H9 (cell line): ENCODE results near the gene ZNF853. TPM values are rescaled to one million over a fixed set of nuclear protein-coding genes. Genes with fewer than 3 reads are reported as not detected.

ENCODE experiments used
- DNase-seq: peaks from one replicate; pipeline ENCODE4 v3.0.0-alpha.2; 2017
- H2AFZ ChIP-seq: one replicate; pipeline ENCODE4 v1.6.1; 2013; ENCODE audit warnings: mild to moderate bottlenecking, low read length, control low read depth, moderate library complexity
- H2AK5ac ChIP-seq: 2 replicates; pipeline ENCODE4 v1.6.1; 2013; ENCODE audit warnings: low read length, control low read depth, mixed read lengths; ENCODE audit not compliant: insufficient read length
- H2BK120ac ChIP-seq: one replicate; pipeline ENCODE4 v1.6.1; 2013; ENCODE audit warnings: low read depth, mild to moderate bottlenecking, low read length, control low read depth, inconsistent platforms; ENCODE audit not compliant: poor library complexity, severe bottlenecking
- H2BK12ac ChIP-seq: 2 replicates; pipeline ENCODE4 v1.6.1; 2013; ENCODE audit warnings: low read length, control low read depth, mixed read lengths, low read depth; ENCODE audit not compliant: insufficient read length
- H2BK15ac ChIP-seq: 2 replicates; pipeline ENCODE4 v1.6.1; 2013; ENCODE audit warnings: low read depth, low read length, control low read depth
- H2BK20ac ChIP-seq: one replicate; pipeline ENCODE4 v1.6.1; 2013; ENCODE audit warnings: low read depth, mild to moderate bottlenecking, low read length, control low read depth, inconsistent platforms; ENCODE audit not compliant: poor library complexity, severe bottlenecking
- H2BK5ac ChIP-seq: 2 replicates; pipeline ENCODE4 v1.6.1; 2013; ENCODE audit warnings: low read length, control low read depth, mixed read lengths; ENCODE audit not compliant: insufficient read length
- H3K14ac ChIP-seq: 2 replicates; pipeline ENCODE4 v1.6.1; 2013; ENCODE audit warnings: low read length, control low read depth; ENCODE audit not compliant: insufficient read depth
- H3K18ac ChIP-seq: 2 replicates; pipeline ENCODE4 v1.6.1; 2013; ENCODE audit warnings: low read depth, mild to moderate bottlenecking, mixed read lengths, low read length, control low read depth; ENCODE audit not compliant: insufficient read length
- H3K23ac ChIP-seq: 2 replicates; pipeline ENCODE4 v1.6.1; 2013; ENCODE audit warnings: low read length, control low read depth, mixed read lengths, low read depth; ENCODE audit not compliant: insufficient read length
- H3K23me2 ChIP-seq: 2 replicates; pipeline ENCODE4 v1.6.1; 2013; ENCODE audit warnings: low read depth, mild to moderate bottlenecking, mixed read lengths, low read length, control low read depth; ENCODE audit not compliant: insufficient read length, poor library complexity, severe bottlenecking
- H3K27ac ChIP-seq: 2 replicates; pipeline ENCODE4 v1.5.1; 2013; ENCODE audit warnings: low read length, control low read depth, mixed read lengths, low read depth; ENCODE audit not compliant: insufficient read length
- H3K27me3 ChIP-seq: 2 replicates; pipeline ENCODE4 v1.6.1; 2013; ENCODE audit warnings: low read length, control low read depth, inconsistent platforms; ENCODE audit not compliant: insufficient read depth
- H3K4ac ChIP-seq: 2 replicates; pipeline ENCODE4 v1.6.1; 2013; ENCODE audit warnings: low read depth, mild to moderate bottlenecking, control low read depth, inconsistent platforms, low read length, moderate library complexity
- H3K4me1 ChIP-seq: 2 replicates; pipeline ENCODE4 v1.6.1; 2013; ENCODE audit warnings: low read length, control low read depth, inconsistent platforms; ENCODE audit not compliant: insufficient read depth
- H3K4me2 ChIP-seq: 2 replicates; pipeline ENCODE4 v1.6.1; 2013; ENCODE audit warnings: low read length, control low read depth, mixed read lengths; ENCODE audit not compliant: insufficient read length, insufficient read depth
- H3K56ac ChIP-seq: 2 replicates; pipeline ENCODE4 v1.6.1; 2013; ENCODE audit warnings: low read depth, mild to moderate bottlenecking, mixed read lengths, low read length, control low read depth; ENCODE audit not compliant: insufficient read length
- H3K79me1 ChIP-seq: 2 replicates; pipeline ENCODE4 v1.6.1; 2013; ENCODE audit warnings: low read depth, mild to moderate bottlenecking, moderate library complexity, low read length, control low read depth, inconsistent platforms; ENCODE audit not compliant: insufficient read depth, poor library complexity, severe bottlenecking
- H3K79me2 ChIP-seq: 2 replicates; pipeline ENCODE4 v1.6.1; 2013; ENCODE audit warnings: low read length, control low read depth, inconsistent platforms; ENCODE audit not compliant: insufficient read depth
- H3K9ac ChIP-seq: 2 replicates; pipeline ENCODE4 v1.6.1; 2013; ENCODE audit warnings: low read length, control low read depth, mixed read lengths; ENCODE audit not compliant: insufficient read length; ENCODE audit errors: extremely low read depth
- H3K9me3 ChIP-seq: one replicate; pipeline ENCODE4 v1.6.1; 2013; ENCODE audit warnings: low read depth, low read length, inconsistent platforms; ENCODE audit not compliant: control insufficient read depth
- H3T11ph ChIP-seq: one replicate; pipeline ENCODE4 v1.6.1; 2013; ENCODE audit warnings: mild to moderate bottlenecking, low read length, control low read depth, inconsistent platforms
- H4K20me1 ChIP-seq: one replicate; pipeline ENCODE4 v1.6.1; 2013; ENCODE audit not compliant: control insufficient read depth, insufficient read length, insufficient read depth
- H4K5ac ChIP-seq: 2 replicates; pipeline ENCODE4 v1.6.1; 2013; ENCODE audit warnings: low read depth, mild to moderate bottlenecking, mixed read lengths, low read length, control low read depth; ENCODE audit not compliant: insufficient read length
- H4K8ac ChIP-seq: replicated peaks from 2 replicates; pipeline ENCODE4 v1.6.1; 2013; ENCODE audit warnings: low read length, control low read depth, mixed read lengths, low read depth; ENCODE audit not compliant: insufficient read length
- H4K91ac ChIP-seq: 2 replicates; pipeline ENCODE4 v1.6.1; 2013; ENCODE audit warnings: low read depth, mild to moderate bottlenecking, moderate library complexity, mixed read lengths, low read length, control low read depth; ENCODE audit not compliant: insufficient read length
- H3K27ac Mint-ChIP-seq, 3 experiments: 2 replicates in 2 of 3; 3 replicates in 1 of 3; pipeline ENCODE4 v1.8.0; 2020 to 2021; ENCODE audit warnings: mixed read lengths in 3 of 3, mild to moderate bottlenecking in 1 of 3, moderate library complexity in 1 of 3
- H3K27me3 Mint-ChIP-seq: 2 replicates; pipeline ENCODE4 v1.8.0; 2021; ENCODE audit warnings: low read depth, mild to moderate bottlenecking, moderate library complexity, mixed read lengths
- H3K36me3 Mint-ChIP-seq, 3 experiments: 2 replicates in 2 of 3; 3 replicates in 1 of 3; pipeline ENCODE4 v1.8.0; 2020 to 2021; ENCODE audit warnings: low read depth in 3 of 3, mixed read lengths in 3 of 3; ENCODE audit not compliant: insufficient read depth in 1 of 3
- H3K4me1 Mint-ChIP-seq, 2 experiments: 2 replicates each; pipeline ENCODE4 v1.8.0; 2020; ENCODE audit warnings: mixed read lengths in 2 of 2
- H3K4me3 Mint-ChIP-seq, 2 experiments: 2 replicates in 1 of 2; 3 replicates in 1 of 2; pipeline ENCODE4 v1.8.0; 2020 to 2021; ENCODE audit warnings: mild to moderate bottlenecking in 2 of 2, mixed read lengths in 2 of 2, moderate library complexity in 1 of 2
- H3K9me3 Mint-ChIP-seq, 2 experiments: 2 replicates in 1 of 2; 3 replicates in 1 of 2; pipeline ENCODE4 v1.8.0; 2020; ENCODE audit warnings: mild to moderate bottlenecking in 2 of 2, mixed read lengths in 2 of 2, moderate library complexity in 1 of 2
- WGBS: extraction: QIAGEN DNeasy Blood & Tissue Kit; methylation state at CpG from one replicate; pipeline ENCODE4 v1.1.7; 2013; ENCODE audit warnings: missing lambda C conversion rate, low lambda C conversion rate, mixed read lengths; ENCODE audit not compliant: insufficient read length; ENCODE audit errors: extremely low coverage; 5-methylcytosine and 5-hydroxymethylcytosine counted together
- total RNA-seq: library from RNA; stranded (reverse); gene quantifications from 2 replicates; pipeline ENCODE4 v1.2.1, GENCODE V29; 2021
- TF ChIP-seq, protein P1 (sequence below): fragments of 200-600 bp; sonication (generic); conservative IDR thresholded peaks from 3 replicates; pipeline ENCODE4 v1.8.0; 2021; ENCODE audit warnings: antibody characterized with exemption, mild to moderate bottlenecking

Gene ZNF853
- total RNA-seq, 1 experiment from 2014 or later: 9.6 TPM

- Histone ChIP-seq H3K79me1 (no peaks in the 10 kb centered on the region), H3K9ac (no peak overlapping the region), H2BK5ac (no peak overlapping the region), H3K27ac (no peak overlapping the region), H4K5ac (no peak overlapping the region), H3K9me3 (no peaks in the 10 kb centered on the region), H3K4me1 (no peaks in the 10 kb centered on the region), H3K27me3 (no peaks in the 10 kb centered on the region), H3K56ac (no peak overlapping the region), H3K23me2 (no peaks in the 10 kb centered on the region), H2BK120ac (no peak overlapping the region), H2AFZ (no peak overlapping the region), H2BK12ac (no peak overlapping the region), H3T11ph (no peak overlapping the region), H2AK5ac (no peak overlapping the region), H2BK20ac (no peak overlapping the region), H3K79me2 (no peaks in the 10 kb centered on the region), H4K20me1 (no peaks in the 10 kb centered on the region), H4K91ac (no peak overlapping the region), H3K14ac (no peak overlapping the region), H3K4ac (no peak overlapping the region), H3K23ac (no peak overlapping the region), H3K4me2 (no peak overlapping the region), H2BK15ac (no peak overlapping the region), H3K18ac (no peak overlapping the region), H4K8ac (no peak overlapping the region)
- DNase-seq: no peak
- WGBS: no CpG with 5 or more reads among the region's 15 CpGs
- H3K27ac Mint-ChIP-seq: 0 out of 7 replicates have a peak overlapping the region, but pooled peaks of 1 of the 3 experiments have one; percentile 53
- TF ChIP-seq, protein P1, sequence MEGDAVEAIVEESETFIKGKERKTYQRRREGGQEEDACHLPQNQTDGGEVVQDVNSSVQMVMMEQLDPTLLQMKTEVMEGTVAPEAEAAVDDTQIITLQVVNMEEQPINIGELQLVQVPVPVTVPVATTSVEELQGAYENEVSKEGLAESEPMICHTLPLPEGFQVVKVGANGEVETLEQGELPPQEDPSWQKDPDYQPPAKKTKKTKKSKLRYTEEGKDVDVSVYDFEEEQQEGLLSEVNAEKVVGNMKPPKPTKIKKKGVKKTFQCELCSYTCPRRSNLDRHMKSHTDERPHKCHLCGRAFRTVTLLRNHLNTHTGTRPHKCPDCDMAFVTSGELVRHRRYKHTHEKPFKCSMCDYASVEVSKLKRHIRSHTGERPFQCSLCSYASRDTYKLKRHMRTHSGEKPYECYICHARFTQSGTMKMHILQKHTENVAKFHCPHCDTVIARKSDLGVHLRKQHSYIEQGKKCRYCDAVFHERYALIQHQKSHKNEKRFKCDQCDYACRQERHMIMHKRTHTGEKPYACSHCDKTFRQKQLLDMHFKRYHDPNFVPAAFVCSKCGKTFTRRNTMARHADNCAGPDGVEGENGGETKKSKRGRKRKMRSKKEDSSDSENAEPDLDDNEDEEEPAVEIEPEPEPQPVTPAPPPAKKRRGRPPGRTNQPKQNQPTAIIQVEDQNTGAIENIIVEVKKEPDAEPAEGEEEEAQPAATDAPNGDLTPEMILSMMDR: no peak
- H3K9me3 Mint-ChIP-seq: no peaks in the 10 kb centered on the region; a peak in 1 of 5 replicates
- H3K4me3 Mint-ChIP-seq: peak overlapping the region in 1 of 2 experiments; percentile 38; a peak in 2 of 5 replicates
- H3K36me3 Mint-ChIP-seq: peaks cover 16 to 26% (median 19%) of the 10 kb centered on the region in 3 experiments
- H3K4me1 Mint-ChIP-seq: no peaks in the 10 kb centered on the region; a peak in 1 of 4 replicates
- H3K27me3 Mint-ChIP-seq: no peaks in the 10 kb centered on the region
These were observed 8.3 kb downstream of the ZNF853 start for GRCh38 chr7:6623589-6624245.
